GM21529 (cell line): Measurements from ENCODE around the gene DGKH.
A peak's percentile ranks its signal among the peaks of the same experiment; 100 is the strongest.

Experiments
- ATAC-seq: cut with Tn5 transposase; IDR thresholded peaks from one replicate; pipeline ENCODE4 v1.9.1; 2021; ENCODE audit not compliant: unreplicated experiment

DGKH gene

GRCh38 chr13:42048342-42048683 lies at the start of gene DGKH:
Gene DGKH, plus strand, starts transcription at chr13:42048648. Its CDS starts 126 bp downstream, at chr13:42048774.
- peak; percentile 35 for ATAC-seq

- no peak for ATAC-seq
These were observed 47.6 kb upstream of the DGKH start for GRCh38 chr13:42000846-42001245.

- ATAC-seq: no peak
These were observed 46.9 kb upstream of the DGKH start for GRCh38 chr13:42001580-42001979.

GRCh38 chr13:42002066-42002465 lies 46.4 kb upstream of the DGKH start:
- no peak for ATAC-seq

GRCh38 chr13:42007844-42008243 lies 40.6 kb upstream of the DGKH start:
- no peak for ATAC-seq

- no peak for ATAC-seq
These were observed 39.4 kb upstream of the DGKH start for GRCh38 chr13:42009057-42009456.

- no peak for ATAC-seq
These were observed 36.7 kb upstream of the DGKH start for GRCh38 chr13:42011601-42012350.

- no peak for ATAC-seq
These were observed 34.3 kb upstream of the DGKH start for GRCh38 chr13:42014119-42014518.

- ATAC-seq: no peak
These were observed 31.2 kb upstream of the DGKH start for GRCh38 chr13:42017264-42017663.

GRCh38 chr13:42021851-42022250 lies 26.6 kb upstream of the DGKH start:
- no peak for ATAC-seq

GRCh38 chr13:42022336-42022735 lies 26.1 kb upstream of the DGKH start:
- ATAC-seq: no peak

- ATAC-seq: no peak
These were observed 25.5 kb upstream of the DGKH start for GRCh38 chr13:42022796-42023493.

- ATAC-seq: no peak
These were observed 21.2 kb upstream of the DGKH start for GRCh38 chr13:42027286-42027685.

- no peak for ATAC-seq
These were observed 20.2 kb upstream of the DGKH start for GRCh38 chr13:42028113-42028799.

GRCh38 chr13:42035905-42036521 lies 12.4 kb upstream of the DGKH start:
- no peak for ATAC-seq

GRCh38 chr13:42036711-42037110 lies 11.7 kb upstream of the DGKH start:
- no peak for ATAC-seq

- ATAC-seq: no peak
These were observed 9.6 kb upstream of the DGKH start for GRCh38 chr13:42038661-42039456.

GRCh38 chr13:42039457-42039945 lies 8.9 kb upstream of the DGKH start:
- ATAC-seq: peak; percentile 3

GRCh38 chr13:42039946-42040729 lies 8.3 kb upstream of the DGKH start:
- ATAC-seq: peak; percentile 65

GRCh38 chr13:42040730-42041010 lies 7.8 kb upstream of the DGKH start:
- ATAC-seq: no peak
